Gastroesophageal sphincter (tissue), 4 donors: Measurements from ENCODE around the gene CDCA5. TPM values are rescaled to one million over a fixed set of nuclear protein-coding genes. Genes with fewer than 3 reads are reported as not detected.

ENCODE experiments used
- ATAC-seq: fragments of 150-250 bp; one replicate; pipeline ENCODE4 v1.9.1; 2016; ENCODE audit warnings: mild to moderate bottlenecking, moderate library complexity
- H3K27ac ChIP-seq, 4 donors: fragments of 200-600 bp; sonication (generic) in 3 of 4; 1 replicate in 3 of 4; 2 replicates in 1 of 4; pipeline ENCODE4 v1.5.1; 2016 to 2019
- H3K27me3 ChIP-seq: fragments of 200-600 bp; sonication (generic); one replicate; pipeline ENCODE4 v1.5.1; 2019
- H3K36me3 ChIP-seq, 2 donors: fragments of 200-600 bp; sonication (generic); one replicate each; pipeline ENCODE4 v1.5.1; 2019; ENCODE audit warnings: control low read depth in 1 of 2
- H3K4me1 ChIP-seq, 3 donors: fragments of 200-600 bp; sonication (generic); 1 replicate in 2 of 3; 2 replicates in 1 of 3; pipeline ENCODE4 v1.5.1; 2016 to 2019; ENCODE audit warnings: control low read depth in 2 of 3
- H3K4me3 ChIP-seq, 2 donors: fragments of 200-600 bp; sonication (generic); one replicate each; pipeline ENCODE4 v1.5.1; 2019; ENCODE audit warnings: mild to moderate bottlenecking in 1 of 2, moderate library complexity in 1 of 2
- H3K9me3 ChIP-seq, 3 donors: fragments of 200-600 bp; sonication (generic); one replicate each; pipeline ENCODE4 v1.5.1; 2017 to 2019; ENCODE audit warnings: control low read depth in 2 of 3
- EP300 ChIP-seq: sonication (generic); formaldehyde crosslinking; IDR thresholded peaks from one replicate; pipeline ENCODE4 v1.6.1; 2017; ENCODE audit warnings: antibody characterized with exemption, mild to moderate bottlenecking
- POLR2A ChIP-seq, 2 donors: fragments of 450-650 bp; IDR thresholded peaks; one replicate each; pipeline ENCODE4 v1.6.1; 2017; ENCODE audit warnings: antibody characterized with exemption in 2 of 2, mild to moderate bottlenecking in 2 of 2, moderate library complexity in 1 of 2
- POLR2AphosphoS5 ChIP-seq: sonication (generic); formaldehyde crosslinking; IDR thresholded peaks from one replicate; pipeline ENCODE4 v1.6.1; 2017; ENCODE audit warnings: antibody characterized with exemption
- WGBS, 2 donors: methylation state at CpG; one replicate each; pipeline ENCODE4 v1.1.5; 2018; ENCODE audit warnings: low coverage in 1 of 2; 5-methylcytosine and 5-hydroxymethylcytosine counted together
- total RNA-seq, 4 donors: library from RNA; depleted of rRNA; stranded (reverse); fragments of >200 nt; gene quantifications; one replicate each; pipeline ENCODE4 v1.1.0, GENCODE V29; 2016
- TF ChIP-seq, protein P1 (sequence below), 4 experiments: fragments of 200-600 bp in 2 of 4; fragments of 450-650 bp in 2 of 4; sonication (generic) in 1 of 4; IDR thresholded peaks; one replicate each; pipeline ENCODE4 v1.5.1; 2017 to 2019; ENCODE audit warnings: antibody characterized with exemption in 4 of 4, mild to moderate bottlenecking in 2 of 4, moderate library complexity in 2 of 4

CDCA5 gene
- total RNA-seq, 4 donors from 2014 or later, result 0.78 to 1.7 (median 0.99) TPM

DNA sequence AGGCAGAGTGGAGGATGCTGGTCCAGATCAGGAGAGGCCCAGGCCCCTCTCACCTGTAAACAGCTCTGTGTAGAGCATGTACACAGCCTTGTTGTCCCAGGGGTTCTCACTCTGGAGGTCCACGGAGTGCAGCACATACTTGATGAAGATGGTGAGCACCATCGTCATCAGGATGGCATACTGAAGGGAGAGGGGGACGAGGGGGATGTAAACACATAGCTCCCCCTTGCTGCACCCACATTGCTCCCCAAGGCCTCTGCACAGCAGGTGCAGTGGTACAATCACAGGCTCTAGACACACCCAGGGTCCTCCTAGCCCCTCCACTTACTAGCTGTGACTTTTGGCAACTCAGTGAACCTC lies 47.6 kb upstream of the CDCA5 start:
- H3K4me1 ChIP-seq, result peaks cover 0 to 42% (median 11%) of the 10 kb centered on the region in 3 donors
- H3K9me3 ChIP-seq, result no peaks in the 10 kb centered on the region
- H3K27ac ChIP-seq, result no peak overlapping the region
- peaks cover 0 to 67% of the 10 kb centered on the region in 2 donors for H3K36me3 ChIP-seq
- H3K27me3 ChIP-seq, result no peaks in the 10 kb centered on the region
- H3K4me3 ChIP-seq, result no peak overlapping the region
- WGBS, 2 donors, result 57% methylated on average over 3 of the region's 3 CpGs; no CpG with 5 or more reads in 1 of the 2 donors
- no peak for ATAC-seq
- TF ChIP-seq, protein P1, sequence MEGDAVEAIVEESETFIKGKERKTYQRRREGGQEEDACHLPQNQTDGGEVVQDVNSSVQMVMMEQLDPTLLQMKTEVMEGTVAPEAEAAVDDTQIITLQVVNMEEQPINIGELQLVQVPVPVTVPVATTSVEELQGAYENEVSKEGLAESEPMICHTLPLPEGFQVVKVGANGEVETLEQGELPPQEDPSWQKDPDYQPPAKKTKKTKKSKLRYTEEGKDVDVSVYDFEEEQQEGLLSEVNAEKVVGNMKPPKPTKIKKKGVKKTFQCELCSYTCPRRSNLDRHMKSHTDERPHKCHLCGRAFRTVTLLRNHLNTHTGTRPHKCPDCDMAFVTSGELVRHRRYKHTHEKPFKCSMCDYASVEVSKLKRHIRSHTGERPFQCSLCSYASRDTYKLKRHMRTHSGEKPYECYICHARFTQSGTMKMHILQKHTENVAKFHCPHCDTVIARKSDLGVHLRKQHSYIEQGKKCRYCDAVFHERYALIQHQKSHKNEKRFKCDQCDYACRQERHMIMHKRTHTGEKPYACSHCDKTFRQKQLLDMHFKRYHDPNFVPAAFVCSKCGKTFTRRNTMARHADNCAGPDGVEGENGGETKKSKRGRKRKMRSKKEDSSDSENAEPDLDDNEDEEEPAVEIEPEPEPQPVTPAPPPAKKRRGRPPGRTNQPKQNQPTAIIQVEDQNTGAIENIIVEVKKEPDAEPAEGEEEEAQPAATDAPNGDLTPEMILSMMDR (IDR thresholded peaks at IDR 0.05), result no peak
- TF ChIP-seq EP300 (no peak), POLR2AphosphoS5 (no peak), POLR2A (IDR thresholded peaks at IDR 0.05) (no peak)

DNA sequence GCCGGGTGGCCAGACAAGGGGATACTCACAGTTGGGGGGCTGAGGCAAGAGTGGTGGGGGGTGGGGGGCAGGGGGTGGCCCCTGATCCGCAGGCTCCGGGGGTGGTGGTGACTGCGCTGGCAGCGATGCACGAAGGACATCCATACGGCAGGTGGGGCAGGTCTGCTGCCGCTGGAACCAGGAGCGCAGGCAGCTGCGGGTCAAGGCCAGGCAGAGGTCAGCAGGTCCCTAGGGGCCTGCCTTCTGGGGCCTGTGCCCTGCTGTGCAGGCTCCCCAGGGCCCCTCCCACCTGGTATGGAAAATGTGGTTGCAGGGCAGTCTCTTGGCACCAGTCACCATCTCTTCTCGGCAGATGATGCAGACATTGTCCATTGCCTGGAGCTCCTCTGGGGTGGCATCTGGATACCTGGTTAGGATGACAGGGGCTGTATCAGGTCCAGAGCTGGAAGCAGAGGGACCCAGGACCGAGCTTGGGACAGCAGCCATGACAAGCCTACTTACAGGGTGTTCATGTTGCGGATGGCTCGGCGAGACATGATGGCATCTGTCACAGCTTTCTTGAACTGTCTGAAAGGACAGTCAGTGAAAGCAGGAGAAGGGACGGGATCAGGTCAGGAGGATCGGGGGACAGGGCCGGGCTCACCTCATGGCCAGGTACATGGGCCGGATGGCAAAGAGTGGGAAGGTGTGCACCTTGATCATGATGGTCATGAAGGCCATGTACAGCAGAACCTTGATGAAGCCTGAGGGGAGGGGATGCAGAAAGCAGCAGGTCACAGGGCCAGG lies 47.0 kb upstream of the CDCA5 start:
- ATAC-seq, result no peak
- 75 to 82% methylated on average over 3 to 6 of the region's 19 CpGs for WGBS, 2 donors
- Histone ChIP-seq H3K4me3 (no peak overlapping the region), H3K4me1 (peaks cover 0 to 36% (median 11%) of the 10 kb centered on the region in 3 donors), H3K36me3 (peaks cover 0 to 73% of the 10 kb centered on the region in 2 donors), H3K27me3 (no peaks in the 10 kb centered on the region), H3K9me3 (no peaks in the 10 kb centered on the region), H3K27ac (no peak overlapping the region)
- no peak for TF ChIP-seq POLR2AphosphoS5
- TF ChIP-seq POLR2A (IDR thresholded peaks at IDR 0.05), result no peak
- TF ChIP-seq, protein P1 (IDR thresholded peaks at IDR 0.05), result no peak
- TF ChIP-seq EP300, result no peak

DNA sequence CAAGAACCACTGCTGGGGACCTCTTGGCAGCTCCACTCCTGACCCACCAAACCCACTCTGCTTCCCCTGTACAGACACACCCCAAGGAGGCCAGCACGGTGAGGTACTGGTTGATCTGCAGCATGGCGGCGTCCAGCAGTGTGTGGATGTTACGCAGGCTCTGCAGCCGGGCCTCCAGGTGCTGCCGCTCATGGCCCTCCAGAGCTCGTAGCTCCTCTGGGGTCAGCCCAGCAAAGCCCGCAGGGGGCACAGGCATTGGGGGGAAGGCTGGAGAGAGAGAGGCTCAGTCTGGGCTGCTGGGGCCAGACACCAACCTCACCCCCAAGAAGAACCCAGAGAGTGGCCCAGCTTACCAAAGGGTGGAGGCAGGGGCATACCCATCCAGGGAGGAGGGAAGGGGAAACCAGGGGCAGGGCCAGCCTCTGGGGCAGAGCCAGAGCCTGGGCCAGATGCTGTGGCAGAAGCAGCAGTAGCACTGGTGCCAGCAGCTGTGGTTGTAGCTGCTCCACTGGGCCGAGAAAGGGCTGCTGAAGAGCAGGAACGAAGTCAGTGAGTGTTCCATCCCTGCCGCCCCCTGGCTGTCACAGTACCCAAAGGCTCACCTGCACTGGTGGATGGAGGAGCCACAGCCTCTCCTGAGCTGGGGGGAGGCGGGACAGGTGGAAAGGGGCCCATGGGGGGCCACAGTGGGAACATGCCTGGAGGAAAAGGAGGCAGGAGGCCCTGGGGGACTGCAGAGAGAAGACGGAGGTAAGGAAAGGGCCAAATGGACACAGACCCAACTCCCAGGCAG lies 46.0 kb upstream of the CDCA5 start:
- WGBS, 2 donors, result 67% methylated on average over 1 of the region's 13 CpGs; no CpG with 5 or more reads in 1 of the 2 donors
- Histone ChIP-seq H3K36me3 (peaks cover 0 to 83% of the 10 kb centered on the region in 2 donors), H3K4me1 (peaks cover 0 to 29% (median 11%) of the 10 kb centered on the region in 3 donors), H3K27me3 (no peaks in the 10 kb centered on the region), H3K27ac (no peak overlapping the region), H3K4me3 (no peak overlapping the region), H3K9me3 (no peaks in the 10 kb centered on the region)
- no peak for ATAC-seq
- TF ChIP-seq POLR2A (IDR thresholded peaks at IDR 0.05), result no peak
- TF ChIP-seq EP300, result no peak
- TF ChIP-seq, protein P1 (IDR thresholded peaks at IDR 0.05), result no peak
- no peak for TF ChIP-seq POLR2AphosphoS5

DNA sequence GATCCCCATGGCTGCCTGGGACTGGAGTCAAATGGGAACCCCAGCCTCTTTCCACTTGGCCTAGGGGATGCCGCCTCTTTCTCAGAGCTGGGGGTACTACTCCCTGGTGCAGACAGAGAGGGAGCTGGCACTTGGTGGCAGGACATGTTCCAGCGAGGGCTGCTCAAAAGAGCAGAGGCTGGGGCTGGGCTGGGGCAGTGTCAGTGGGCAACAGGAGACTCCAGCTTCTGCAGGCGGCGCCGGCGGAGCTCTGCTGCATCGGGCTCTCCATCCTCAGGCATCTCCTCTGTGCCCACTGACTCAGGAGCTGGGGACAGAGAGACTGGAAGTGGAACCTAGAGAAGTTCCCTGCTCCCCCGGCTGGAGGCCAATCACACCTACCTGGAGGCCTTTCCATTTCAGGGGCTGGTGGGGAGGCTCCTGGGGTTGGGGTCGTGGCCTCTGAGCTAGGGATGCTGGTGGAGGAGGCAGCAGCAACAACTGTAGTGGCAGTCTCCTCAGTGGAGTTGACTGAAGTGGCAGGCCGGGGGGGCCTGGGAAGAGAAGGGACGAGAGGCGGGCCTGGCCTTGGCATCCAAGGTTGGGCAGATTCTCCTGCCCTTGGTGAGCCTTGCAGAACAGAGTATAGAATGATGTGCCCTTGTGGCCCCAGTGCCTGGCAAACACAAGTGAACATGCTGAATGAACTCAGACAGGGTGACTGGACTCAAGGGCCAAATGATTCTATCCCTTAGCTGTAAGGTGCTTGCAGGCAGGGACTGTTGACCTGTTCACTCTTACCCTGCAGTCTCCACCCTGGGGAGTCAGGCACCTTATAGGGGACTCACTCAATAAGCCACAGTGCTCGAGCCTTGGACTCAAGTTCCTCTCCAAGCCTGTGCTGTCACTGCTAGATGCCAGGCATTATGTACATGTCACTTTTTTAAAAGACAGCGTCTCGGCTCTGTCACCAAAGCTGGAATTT lies 44.6 kb upstream of the CDCA5 start:
- 67% methylated on average over 3 of the region's 15 CpGs; no CpG with 5 or more reads in 1 of the 2 donors for WGBS, 2 donors
- Histone ChIP-seq H3K27ac (no peak overlapping the region), H3K9me3 (no peaks in the 10 kb centered on the region), H3K4me1 (peaks cover 0 to 32% (median 9%) of the 10 kb centered on the region in 3 donors), H3K27me3 (no peaks in the 10 kb centered on the region), H3K4me3 (no peak overlapping the region), H3K36me3 (peaks cover 0 to 93% of the 10 kb centered on the region in 2 donors)
- TF ChIP-seq EP300, result no peak
- TF ChIP-seq, protein P1 (IDR thresholded peaks at IDR 0.05), result no peak
- TF ChIP-seq POLR2AphosphoS5, result no peak
- no peak for TF ChIP-seq POLR2A (IDR thresholded peaks at IDR 0.05)
- no peak for ATAC-seq
